Esophagus muscularis mucosa (tissue), 4 donors: ENCODE results near the gene UGT1A5.

Source experiments
- EP300 ChIP-seq: sonication (generic); formaldehyde crosslinking; IDR thresholded peaks from one replicate; pipeline ENCODE4 v1.6.1; 2017; ENCODE audit warnings: antibody characterized with exemption
- POLR2A ChIP-seq: fragments of 450-650 bp; IDR thresholded peaks from one replicate; pipeline ENCODE4 v1.6.1; 2017; ENCODE audit warnings: antibody characterized with exemption, moderate library complexity, mild to moderate bottlenecking, low read depth
- POLR2AphosphoS5 ChIP-seq, 2 donors: sonication (generic); formaldehyde crosslinking; IDR thresholded peaks; one replicate each; pipeline ENCODE4 v1.6.1; 2017; ENCODE audit warnings: antibody characterized with exemption in 2 of 2
- TF ChIP-seq, protein P1 (sequence below), 3 experiments: fragments of 200-600 bp in 2 of 3; fragments of 450-650 bp in 1 of 3; sonication (generic) in 2 of 3; IDR thresholded peaks; one replicate each; pipeline ENCODE4 v1.5.1; 2017 to 2019; ENCODE audit warnings: antibody characterized with exemption in 3 of 3, mild to moderate bottlenecking in 2 of 3, moderate library complexity in 1 of 3

DNA sequence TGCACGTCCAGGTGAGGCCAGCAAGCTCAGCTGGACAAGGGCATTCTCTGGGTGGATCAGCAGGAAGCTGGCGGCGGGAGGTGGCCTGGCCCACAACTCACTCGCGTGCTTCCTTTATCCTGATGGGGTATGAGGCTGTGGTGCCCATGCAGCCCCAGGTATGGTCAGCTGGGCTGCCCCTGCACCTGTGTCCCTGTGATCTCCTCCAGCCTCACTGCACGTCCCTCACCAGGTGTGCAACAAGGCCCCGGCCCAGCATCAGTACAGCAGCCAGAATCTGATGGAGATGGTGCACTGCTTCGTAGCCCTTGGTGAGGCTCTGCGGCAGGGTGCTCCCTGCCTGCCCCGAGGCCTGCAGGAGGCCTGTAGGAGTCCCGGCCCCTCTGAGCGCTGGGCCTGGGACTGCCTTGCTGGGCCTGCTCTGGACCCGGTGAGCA, 83.0 kb downstream of the UGT1A5 start:
- TF ChIP-seq, protein P1, sequence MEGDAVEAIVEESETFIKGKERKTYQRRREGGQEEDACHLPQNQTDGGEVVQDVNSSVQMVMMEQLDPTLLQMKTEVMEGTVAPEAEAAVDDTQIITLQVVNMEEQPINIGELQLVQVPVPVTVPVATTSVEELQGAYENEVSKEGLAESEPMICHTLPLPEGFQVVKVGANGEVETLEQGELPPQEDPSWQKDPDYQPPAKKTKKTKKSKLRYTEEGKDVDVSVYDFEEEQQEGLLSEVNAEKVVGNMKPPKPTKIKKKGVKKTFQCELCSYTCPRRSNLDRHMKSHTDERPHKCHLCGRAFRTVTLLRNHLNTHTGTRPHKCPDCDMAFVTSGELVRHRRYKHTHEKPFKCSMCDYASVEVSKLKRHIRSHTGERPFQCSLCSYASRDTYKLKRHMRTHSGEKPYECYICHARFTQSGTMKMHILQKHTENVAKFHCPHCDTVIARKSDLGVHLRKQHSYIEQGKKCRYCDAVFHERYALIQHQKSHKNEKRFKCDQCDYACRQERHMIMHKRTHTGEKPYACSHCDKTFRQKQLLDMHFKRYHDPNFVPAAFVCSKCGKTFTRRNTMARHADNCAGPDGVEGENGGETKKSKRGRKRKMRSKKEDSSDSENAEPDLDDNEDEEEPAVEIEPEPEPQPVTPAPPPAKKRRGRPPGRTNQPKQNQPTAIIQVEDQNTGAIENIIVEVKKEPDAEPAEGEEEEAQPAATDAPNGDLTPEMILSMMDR (IDR thresholded peaks at IDR 0.05): no peak
- TF ChIP-seq POLR2A (no peak), POLR2AphosphoS5 (IDR thresholded peaks at IDR 0.05) (no peak), EP300 (no peak)
